ENCODE results near the gene KRT85.

Gene KRT85

DNA sequence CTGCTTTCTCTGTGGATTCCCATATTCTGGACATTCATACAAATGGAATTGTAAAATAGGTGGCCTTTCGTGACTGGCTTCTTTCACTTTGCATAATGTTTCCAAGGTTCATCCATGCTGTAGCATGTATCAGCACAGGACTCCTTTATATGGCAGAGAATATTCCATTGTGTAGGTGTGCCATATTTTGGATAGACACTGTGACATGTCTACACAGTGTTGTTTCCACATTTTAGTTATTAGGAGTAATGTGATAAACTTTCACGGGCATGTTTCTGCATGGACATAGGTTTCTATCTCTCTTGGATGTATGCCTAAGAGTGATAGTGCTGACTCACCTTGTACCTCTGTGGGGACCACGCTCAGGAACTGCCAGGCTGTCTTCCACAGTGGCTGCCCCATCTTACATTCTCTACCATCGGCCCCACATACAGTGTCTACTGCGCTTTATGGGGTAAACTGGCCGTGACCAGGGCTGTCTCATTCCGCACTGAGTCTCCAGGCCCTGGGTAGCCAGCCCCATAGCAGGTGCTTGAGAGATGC lies 25.3 kb upstream of the KRT85 start:
- H3K27ac ChIP-seq (ENCODE audit: low read length) = no peak overlapping the region
- no peak overlapping the region for H3K4me3 ChIP-seq (ENCODE audit: low read depth in 1 of 2, low read length in 2 of 2)
- no peaks in the 10 kb centered on the region for H3K27me3 ChIP-seq (ENCODE audit: low read depth, low read length)
- no peaks in the 10 kb centered on the region for H3K36me3 ChIP-seq (ENCODE audit: control insufficient read depth in 1 of 2, insufficient read depth in 2 of 2, low read length in 2 of 2)
- no peaks in the 10 kb centered on the region for H3K9me3 ChIP-seq (ENCODE audit: control insufficient read depth in 1 of 2, low read length in 2 of 2)
- H3K4me1 ChIP-seq (ENCODE audit: control insufficient read depth in 1 of 2, insufficient read depth in 2 of 2, low read length in 2 of 2) = no peaks in the 10 kb centered on the region

DNA sequence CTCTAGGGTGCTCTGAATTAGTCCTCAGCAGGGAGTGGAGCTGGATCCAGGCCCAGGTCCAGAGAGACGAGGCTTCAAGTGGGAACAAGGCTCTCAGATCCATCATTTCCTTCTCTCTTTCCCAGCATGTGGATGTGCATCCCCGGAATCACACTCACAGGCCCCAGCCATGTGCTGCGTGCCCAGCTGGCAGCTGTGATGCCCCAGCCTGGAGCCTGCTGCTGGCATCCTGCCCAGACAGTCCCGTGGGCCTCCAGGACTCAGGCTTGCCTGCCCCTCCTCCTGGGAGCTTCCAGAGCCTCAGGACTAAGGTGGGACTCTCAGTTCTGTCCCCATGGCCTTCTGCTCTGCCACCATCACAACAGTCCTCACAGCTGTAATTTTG lies 24.3 kb upstream of the KRT85 start:
- no peak overlapping the region for H3K27ac ChIP-seq (ENCODE audit: low read length)

DNA sequence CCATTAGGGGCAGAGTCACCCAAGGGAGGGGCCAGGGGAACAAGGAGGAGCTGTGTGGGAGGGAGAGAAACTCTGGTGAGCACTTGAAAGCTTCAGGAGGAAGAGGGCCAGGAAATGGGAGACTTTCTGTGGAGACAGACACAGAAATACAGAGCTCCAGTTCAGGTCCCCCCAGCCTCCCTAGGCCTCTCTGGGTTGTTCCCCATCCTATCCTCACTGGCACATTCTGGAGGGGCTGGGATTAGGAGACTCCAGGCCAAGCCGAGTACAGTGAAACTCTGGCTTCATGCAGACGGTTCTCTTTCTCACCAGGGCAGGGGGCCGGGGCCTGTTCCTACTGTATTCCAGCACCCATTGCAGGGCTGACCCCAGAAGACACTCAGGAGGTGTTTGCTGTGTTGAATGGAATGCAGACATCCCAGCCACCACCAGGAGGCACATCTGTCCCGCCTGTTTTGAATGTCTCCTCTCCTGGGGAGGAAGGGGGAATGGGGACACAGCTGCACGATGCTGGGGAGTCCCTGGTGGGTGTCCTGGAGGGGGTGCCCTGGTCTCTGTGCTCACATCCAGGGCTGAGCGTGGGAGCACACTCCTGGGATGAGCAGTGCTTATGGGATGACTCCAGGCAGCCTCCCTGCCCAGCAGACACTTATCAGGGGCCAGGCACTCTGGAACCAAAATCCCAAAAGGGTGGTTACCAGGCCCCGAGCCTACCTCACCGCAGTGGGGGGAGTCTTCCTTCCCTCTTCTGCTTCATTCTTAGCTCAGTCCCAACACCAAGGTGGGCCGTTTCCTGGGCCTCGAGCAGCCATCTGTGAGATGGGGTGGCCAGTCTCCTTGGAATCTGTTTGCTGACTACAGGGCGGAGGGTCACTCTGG lies 23.7 kb upstream of the KRT85 start:
- no peaks in the 10 kb centered on the region for H3K27me3 ChIP-seq (ENCODE audit: low read depth, low read length)
- no peaks in the 10 kb centered on the region for H3K4me1 ChIP-seq (ENCODE audit: control insufficient read depth in 1 of 2, insufficient read depth in 2 of 2, low read length in 2 of 2)
- no peak overlapping the region for H3K4me3 ChIP-seq (ENCODE audit: low read depth in 1 of 2, low read length in 2 of 2)
- no peaks in the 10 kb centered on the region for H3K36me3 ChIP-seq (ENCODE audit: control insufficient read depth in 1 of 2, insufficient read depth in 2 of 2, low read length in 2 of 2)
- no peak overlapping the region for H3K27ac ChIP-seq (ENCODE audit: low read length)
- no peaks in the 10 kb centered on the region for H3K9me3 ChIP-seq (ENCODE audit: control insufficient read depth in 1 of 2, low read length in 2 of 2)

More for the DNA sequence above, 24.3 kb upstream of the KRT85 start:
- Histone ChIP-seq H3K9me3 (ENCODE audit: control insufficient read depth in 1 of 2, low read length in 2 of 2) (no peaks in the 10 kb centered on the region), H3K27me3 (ENCODE audit: low read depth, low read length) (no peaks in the 10 kb centered on the region), H3K4me1 (ENCODE audit: control insufficient read depth in 1 of 2, insufficient read depth in 2 of 2, low read length in 2 of 2) (no peaks in the 10 kb centered on the region), H3K4me3 (ENCODE audit: low read depth in 1 of 2, low read length in 2 of 2) (no peak overlapping the region), H3K36me3 (ENCODE audit: control insufficient read depth in 1 of 2, insufficient read depth in 2 of 2, low read length in 2 of 2) (no peaks in the 10 kb centered on the region)

GRCh38 chr12:52389313-52390207 lies 22.3 kb upstream of the KRT85 start:
- no peak overlapping the region for H3K27ac ChIP-seq (ENCODE audit: low read length)
- H3K9me3 ChIP-seq (ENCODE audit: control insufficient read depth in 1 of 2, low read length in 2 of 2) = no peaks in the 10 kb centered on the region
- H3K4me3 ChIP-seq (ENCODE audit: low read depth in 1 of 2, low read length in 2 of 2) = no peak overlapping the region
- no peaks in the 10 kb centered on the region for H3K4me1 ChIP-seq (ENCODE audit: control insufficient read depth in 1 of 2, insufficient read depth in 2 of 2, low read length in 2 of 2)
- H3K36me3 ChIP-seq (ENCODE audit: control insufficient read depth in 1 of 2, insufficient read depth in 2 of 2, low read length in 2 of 2) = no peaks in the 10 kb centered on the region
- H3K27me3 ChIP-seq (ENCODE audit: low read depth, low read length) = no peaks in the 10 kb centered on the region

DNA sequence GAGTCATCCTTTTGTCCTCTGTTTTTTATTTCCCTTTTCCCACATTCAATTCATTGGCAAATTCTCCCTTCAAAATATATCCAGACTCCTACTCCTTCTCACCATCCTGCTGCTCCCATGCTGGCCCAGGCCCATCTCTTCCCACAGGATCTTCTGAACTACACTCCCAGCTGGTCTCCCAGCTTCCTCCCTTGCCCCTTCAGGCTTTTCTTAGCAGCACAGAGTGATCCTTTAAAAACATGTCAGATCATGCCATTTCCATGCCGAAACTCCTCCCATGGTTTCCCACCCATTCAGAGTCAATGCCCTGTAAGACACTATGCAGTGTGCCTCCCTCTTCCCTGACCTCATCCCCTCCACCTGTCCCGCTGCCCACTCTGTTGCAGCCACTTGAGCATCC lies 20.6 kb upstream of the KRT85 start:
- Histone ChIP-seq H3K27ac (ENCODE audit: low read length) (no peak overlapping the region), H3K9me3 (ENCODE audit: control insufficient read depth in 1 of 2, low read length in 2 of 2) (no peaks in the 10 kb centered on the region), H3K4me3 (ENCODE audit: low read depth in 1 of 2, low read length in 2 of 2) (no peak overlapping the region), H3K4me1 (ENCODE audit: control insufficient read depth in 1 of 2, insufficient read depth in 2 of 2, low read length in 2 of 2) (no peaks in the 10 kb centered on the region), H3K27me3 (ENCODE audit: low read depth, low read length) (no peaks in the 10 kb centered on the region), H3K36me3 (ENCODE audit: control insufficient read depth in 1 of 2, insufficient read depth in 2 of 2, low read length in 2 of 2) (no peaks in the 10 kb centered on the region)

GRCh38 chr12:52385226-52385702 lies 18.0 kb upstream of the KRT85 start, which contains the start of gene KRT84:
TSS of gene KRT84 (minus strand) at chr12:52385652. CDS start at chr12:52385585, 67 bp downstream.
- Histone ChIP-seq H3K27ac (ENCODE audit: low read length) (no peak within 1 kb of the TSS), H3K27me3 (ENCODE audit: low read depth, low read length) (no peaks in the 10 kb centered on the region), H3K36me3 (ENCODE audit: control insufficient read depth in 1 of 2, insufficient read depth in 2 of 2, low read length in 2 of 2) (no peaks in the 10 kb centered on the region), H3K4me3 (ENCODE audit: low read depth in 1 of 2, low read length in 2 of 2) (no peak within 1 kb of the TSS), H3K9me3 (ENCODE audit: control insufficient read depth in 1 of 2, low read length in 2 of 2) (no peaks in the 10 kb centered on the region), H3K4me1 (ENCODE audit: control insufficient read depth in 1 of 2, insufficient read depth in 2 of 2, low read length in 2 of 2) (no peaks in the 10 kb centered on the region)

DNA sequence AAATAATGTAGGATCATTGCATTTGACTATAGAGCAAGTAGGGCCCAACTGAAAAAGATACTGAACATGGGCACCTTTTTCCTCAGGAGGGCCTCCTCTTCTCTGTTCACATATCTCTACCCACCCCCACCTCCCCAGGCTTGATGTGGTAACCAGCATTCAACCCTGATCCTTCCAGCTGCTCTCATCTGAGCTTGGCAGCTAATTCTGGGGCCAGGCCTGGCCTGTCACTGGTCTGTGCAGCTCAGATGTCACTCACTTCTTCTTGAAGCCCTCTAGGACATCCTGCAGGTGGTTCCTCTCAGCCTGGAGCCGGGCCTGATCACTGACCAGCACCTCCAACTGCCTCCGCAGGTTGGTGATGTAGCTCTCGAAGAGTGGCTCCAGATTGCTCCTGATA lies 16.1 kb upstream of the KRT85 start:
- Histone ChIP-seq H3K27ac (ENCODE audit: low read length) (no peak overlapping the region), H3K27me3 (ENCODE audit: low read depth, low read length) (no peaks in the 10 kb centered on the region), H3K4me3 (ENCODE audit: low read depth in 1 of 2, low read length in 2 of 2) (no peak overlapping the region), H3K36me3 (ENCODE audit: control insufficient read depth in 1 of 2, insufficient read depth in 2 of 2, low read length in 2 of 2) (no peaks in the 10 kb centered on the region), H3K4me1 (ENCODE audit: control insufficient read depth in 1 of 2, insufficient read depth in 2 of 2, low read length in 2 of 2) (no peaks in the 10 kb centered on the region), H3K9me3 (ENCODE audit: control insufficient read depth in 1 of 2, low read length in 2 of 2) (no peaks in the 10 kb centered on the region)

GRCh38 chr12:52382854-52383253 lies 15.6 kb upstream of the KRT85 start:
- Histone ChIP-seq H3K9me3 (ENCODE audit: control insufficient read depth in 1 of 2, low read length in 2 of 2) (no peaks in the 10 kb centered on the region), H3K36me3 (ENCODE audit: control insufficient read depth in 1 of 2, insufficient read depth in 2 of 2, low read length in 2 of 2) (no peaks in the 10 kb centered on the region), H3K27me3 (ENCODE audit: low read depth, low read length) (no peaks in the 10 kb centered on the region), H3K27ac (ENCODE audit: low read length) (no peak overlapping the region), H3K4me1 (ENCODE audit: control insufficient read depth in 1 of 2, insufficient read depth in 2 of 2, low read length in 2 of 2) (no peaks in the 10 kb centered on the region), H3K4me3 (ENCODE audit: low read depth in 1 of 2, low read length in 2 of 2) (no peak overlapping the region)

- H3K27me3 ChIP-seq (ENCODE audit: low read depth, low read length) = no peaks in the 10 kb centered on the region
- H3K36me3 ChIP-seq (ENCODE audit: control insufficient read depth in 1 of 2, insufficient read depth in 2 of 2, low read length in 2 of 2) = no peaks in the 10 kb centered on the region
- H3K4me3 ChIP-seq (ENCODE audit: low read depth in 1 of 2, low read length in 2 of 2) = no peak overlapping the region
- no peaks in the 10 kb centered on the region for H3K4me1 ChIP-seq (ENCODE audit: control insufficient read depth in 1 of 2, insufficient read depth in 2 of 2, low read length in 2 of 2)
- H3K9me3 ChIP-seq (ENCODE audit: control insufficient read depth in 1 of 2, low read length in 2 of 2) = no peaks in the 10 kb centered on the region
- no peak overlapping the region for H3K27ac ChIP-seq (ENCODE audit: low read length)
Observed at GRCh38 chr12:52381206-52381605, 13.9 kb upstream of the KRT85 start.

- no peaks in the 10 kb centered on the region for H3K36me3 ChIP-seq (ENCODE audit: control insufficient read depth in 1 of 2, insufficient read depth in 2 of 2, low read length in 2 of 2)
- H3K9me3 ChIP-seq (ENCODE audit: control insufficient read depth in 1 of 2, low read length in 2 of 2) = no peaks in the 10 kb centered on the region
- no peaks in the 10 kb centered on the region for H3K27me3 ChIP-seq (ENCODE audit: low read depth, low read length)
- no peak overlapping the region for H3K4me3 ChIP-seq (ENCODE audit: low read depth in 1 of 2, low read length in 2 of 2)
- H3K4me1 ChIP-seq (ENCODE audit: control insufficient read depth in 1 of 2, insufficient read depth in 2 of 2, low read length in 2 of 2) = no peaks in the 10 kb centered on the region
- no peak overlapping the region for H3K27ac ChIP-seq (ENCODE audit: low read length)
Observed at GRCh38 chr12:52380271-52380694, 13.0 kb upstream of the KRT85 start.

- Histone ChIP-seq H3K27ac (ENCODE audit: low read length) (no peak overlapping the region), H3K9me3 (ENCODE audit: control insufficient read depth in 1 of 2, low read length in 2 of 2) (no peaks in the 10 kb centered on the region), H3K4me3 (ENCODE audit: low read depth in 1 of 2, low read length in 2 of 2) (no peak overlapping the region), H3K27me3 (ENCODE audit: low read depth, low read length) (no peaks in the 10 kb centered on the region), H3K4me1 (ENCODE audit: control insufficient read depth in 1 of 2, insufficient read depth in 2 of 2, low read length in 2 of 2) (no peaks in the 10 kb centered on the region), H3K36me3 (ENCODE audit: control insufficient read depth in 1 of 2, insufficient read depth in 2 of 2, low read length in 2 of 2) (no peaks in the 10 kb centered on the region)
Observed at GRCh38 chr12:52379536-52379935, 12.3 kb upstream of the KRT85 start.
